ENCODE measurements around the gene CHTF8. TPM values are rescaled to one million over a fixed set of nuclear protein-coding genes. Genes with fewer than 3 reads are reported as not detected.

CHTF8 gene
- total RNA-seq, 1 donor from 2014 or later = 35.5 TPM

DNA sequence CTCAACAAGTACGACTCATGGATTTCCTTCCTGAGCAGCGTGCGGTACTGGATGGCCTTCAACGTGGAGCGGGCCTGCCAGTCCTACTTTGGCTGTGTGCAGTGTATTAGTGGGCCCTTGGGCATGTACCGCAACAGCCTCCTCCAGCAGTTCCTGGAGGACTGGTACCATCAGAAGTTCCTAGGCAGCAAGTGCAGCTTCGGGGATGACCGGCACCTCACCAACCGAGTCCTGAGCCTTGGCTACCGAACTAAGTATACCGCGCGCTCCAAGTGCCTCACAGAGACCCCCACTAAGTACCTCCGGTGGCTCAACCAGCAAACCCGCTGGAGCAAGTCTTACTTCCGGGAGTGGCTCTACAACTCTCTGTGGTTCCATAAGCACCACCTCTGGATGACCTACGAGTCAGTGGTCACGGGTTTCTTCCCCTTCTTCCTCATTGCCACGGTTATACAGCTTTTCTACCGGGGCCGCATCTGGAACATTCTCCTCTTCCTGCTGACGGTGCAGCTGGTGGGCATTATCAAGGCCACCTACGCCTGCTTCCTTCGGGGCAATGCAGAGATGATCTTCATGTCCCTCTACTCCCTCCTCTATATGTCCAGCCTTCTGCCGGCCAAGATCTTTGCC, 17.9 kb downstream of the CHTF8 start:
- DNase-seq (ENCODE audit: low read depth) = no peak

DNA sequence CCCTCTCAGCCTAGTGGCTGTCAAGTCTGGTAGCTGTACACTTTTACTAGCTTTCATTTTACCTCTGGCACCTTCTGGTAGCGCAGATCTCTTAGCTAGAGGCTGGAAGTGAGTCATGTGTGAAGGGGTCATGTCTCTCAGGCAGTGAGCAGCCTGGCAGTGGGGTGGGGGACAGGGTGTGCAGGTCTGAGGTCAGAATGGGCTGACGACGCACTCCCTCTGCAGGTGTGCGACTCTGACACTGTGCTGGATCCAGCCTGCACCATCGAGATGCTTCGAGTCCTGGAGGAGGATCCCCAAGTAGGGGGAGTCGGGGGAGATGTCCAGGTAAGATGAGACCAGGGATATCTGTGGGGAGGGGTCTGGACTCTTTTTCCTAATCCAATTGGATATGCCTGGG, 19.2 kb downstream of the CHTF8 start:
- DNase-seq (ENCODE audit: low read depth) = no peak

- peak; percentile 58 for DNase-seq (ENCODE audit: low read depth)
These were observed 19.9 kb downstream of the CHTF8 start for GRCh38 chr16:69112285-69113129.

- DNase-seq (ENCODE audit: low read depth) = no peak
These were observed 20.5 kb downstream of the CHTF8 start for GRCh38 chr16:69111876-69112230.

- no peak for DNase-seq (ENCODE audit: low read depth)
These were observed 21.0 kb downstream of the CHTF8 start for GRCh38 chr16:69111216-69111875.

DNA sequence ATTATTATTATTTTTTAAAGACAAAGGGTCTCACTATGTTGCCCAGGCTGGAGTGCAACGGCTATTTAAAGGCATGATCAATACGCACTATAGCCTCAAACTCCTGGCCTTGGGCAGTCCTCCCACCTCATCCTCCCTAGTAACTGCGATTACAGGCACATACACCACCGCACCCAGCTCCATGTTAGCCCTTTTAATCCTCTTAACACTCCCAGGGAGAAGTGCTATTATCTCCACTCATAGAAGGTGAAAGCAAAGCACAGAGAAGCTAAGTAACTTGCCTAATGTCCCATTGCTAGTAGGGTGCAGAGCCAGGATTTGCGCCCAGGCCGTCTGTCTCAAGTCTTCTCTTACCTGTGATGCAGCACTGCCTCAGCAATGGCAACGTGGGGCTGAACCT, 22.0 kb downstream of the CHTF8 start:
- no peak for DNase-seq (ENCODE audit: low read depth)

DNA sequence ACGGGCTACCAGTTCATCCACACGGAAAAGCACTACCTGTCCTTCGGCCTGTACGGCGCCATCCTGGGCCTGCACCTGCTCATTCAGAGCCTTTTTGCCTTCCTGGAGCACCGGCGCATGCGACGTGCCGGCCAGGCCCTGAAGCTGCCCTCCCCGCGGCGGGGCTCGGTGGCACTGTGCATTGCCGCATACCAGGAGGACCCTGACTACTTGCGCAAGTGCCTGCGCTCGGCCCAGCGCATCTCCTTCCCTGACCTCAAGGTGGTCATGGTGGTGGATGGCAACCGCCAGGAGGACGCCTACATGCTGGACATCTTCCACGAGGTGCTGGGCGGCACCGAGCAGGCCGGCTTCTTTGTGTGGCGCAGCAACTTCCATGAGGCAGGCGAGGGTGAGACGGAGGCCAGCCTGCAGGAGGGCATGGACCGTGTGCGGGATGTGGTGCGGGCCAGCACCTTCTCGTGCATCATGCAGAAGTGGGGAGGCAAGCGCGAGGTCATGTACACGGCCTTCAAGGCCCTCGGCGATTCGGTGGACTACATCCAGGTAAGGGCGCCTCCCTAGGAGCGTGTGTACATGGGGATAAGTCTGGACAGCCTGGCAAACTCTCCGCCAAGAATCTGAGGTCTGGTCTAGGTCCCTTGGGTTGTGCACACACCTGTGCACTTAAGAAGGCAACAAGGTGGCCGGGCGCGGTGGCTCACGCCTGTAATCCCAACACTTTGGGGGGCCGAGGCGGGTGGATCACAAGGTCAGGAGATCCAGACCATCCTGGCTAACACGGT, 22.7 kb downstream of the CHTF8 start:
- no peak for DNase-seq (ENCODE audit: low read depth)

DNA sequence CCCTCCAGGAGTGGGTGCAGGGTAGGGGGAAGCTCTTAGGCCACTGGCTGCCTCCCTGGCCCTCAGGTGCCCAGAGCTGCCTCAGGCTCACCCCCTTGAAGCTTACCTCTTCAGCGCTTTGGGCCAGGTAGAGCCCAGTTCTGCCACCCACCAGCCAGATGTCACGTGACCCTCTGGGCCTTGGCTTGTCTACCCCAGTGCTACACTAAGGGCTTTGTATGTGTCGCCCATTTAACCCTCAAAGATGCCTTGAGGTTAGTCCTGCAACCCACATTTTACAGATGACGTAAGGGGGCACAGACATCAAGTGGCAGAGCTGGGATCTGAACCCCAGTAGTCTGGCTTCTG, 23.5 kb downstream of the CHTF8 start:
- no peak for DNase-seq (ENCODE audit: low read depth)

DNA sequence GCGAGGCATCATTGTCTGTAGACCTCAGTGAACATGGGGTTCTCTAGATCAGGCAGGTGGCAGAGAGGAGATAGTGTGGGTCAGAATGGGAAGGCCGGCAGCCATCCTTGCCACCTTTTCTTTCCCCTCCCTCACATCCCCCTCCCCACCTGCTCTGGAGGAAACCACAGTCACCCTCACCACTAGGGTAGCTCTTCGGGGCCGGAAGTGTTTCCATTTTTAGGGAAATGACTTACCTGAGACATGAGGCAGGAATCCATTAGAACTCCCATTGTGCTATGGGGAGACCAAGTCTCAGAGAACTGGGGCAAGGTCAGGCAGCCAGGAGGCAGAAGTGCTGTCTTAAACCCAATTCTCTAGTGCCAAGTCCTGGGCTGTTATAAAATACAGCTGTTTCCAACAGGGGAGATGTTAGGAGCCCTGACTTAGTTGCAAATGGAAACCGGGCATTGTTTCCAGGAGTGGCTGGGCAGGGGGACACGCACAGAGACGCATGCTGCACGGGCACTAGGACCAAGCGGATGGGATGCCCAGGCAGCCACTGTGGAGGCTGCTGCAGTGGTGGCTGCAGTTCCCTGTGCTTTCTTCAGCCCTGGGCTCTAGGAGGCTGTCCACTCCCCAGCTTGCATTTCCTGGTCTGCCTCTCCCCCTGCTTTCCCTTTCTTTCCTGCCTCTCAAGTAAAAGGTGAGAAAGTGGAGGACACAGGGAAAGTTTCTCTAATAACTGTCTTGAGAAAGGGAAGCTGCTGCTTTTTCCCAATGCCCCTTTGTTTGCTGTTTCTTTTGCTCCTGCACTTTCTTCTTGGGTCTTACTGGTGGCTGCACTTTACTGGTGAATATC, 24.1 kb downstream of the CHTF8 start:
- DNase-seq (ENCODE audit: low read depth) = no peak

- DNase-seq (ENCODE audit: low read depth) = no peak
These were observed 24.9 kb downstream of the CHTF8 start for GRCh38 chr16:69107316-69107962.

DNA sequence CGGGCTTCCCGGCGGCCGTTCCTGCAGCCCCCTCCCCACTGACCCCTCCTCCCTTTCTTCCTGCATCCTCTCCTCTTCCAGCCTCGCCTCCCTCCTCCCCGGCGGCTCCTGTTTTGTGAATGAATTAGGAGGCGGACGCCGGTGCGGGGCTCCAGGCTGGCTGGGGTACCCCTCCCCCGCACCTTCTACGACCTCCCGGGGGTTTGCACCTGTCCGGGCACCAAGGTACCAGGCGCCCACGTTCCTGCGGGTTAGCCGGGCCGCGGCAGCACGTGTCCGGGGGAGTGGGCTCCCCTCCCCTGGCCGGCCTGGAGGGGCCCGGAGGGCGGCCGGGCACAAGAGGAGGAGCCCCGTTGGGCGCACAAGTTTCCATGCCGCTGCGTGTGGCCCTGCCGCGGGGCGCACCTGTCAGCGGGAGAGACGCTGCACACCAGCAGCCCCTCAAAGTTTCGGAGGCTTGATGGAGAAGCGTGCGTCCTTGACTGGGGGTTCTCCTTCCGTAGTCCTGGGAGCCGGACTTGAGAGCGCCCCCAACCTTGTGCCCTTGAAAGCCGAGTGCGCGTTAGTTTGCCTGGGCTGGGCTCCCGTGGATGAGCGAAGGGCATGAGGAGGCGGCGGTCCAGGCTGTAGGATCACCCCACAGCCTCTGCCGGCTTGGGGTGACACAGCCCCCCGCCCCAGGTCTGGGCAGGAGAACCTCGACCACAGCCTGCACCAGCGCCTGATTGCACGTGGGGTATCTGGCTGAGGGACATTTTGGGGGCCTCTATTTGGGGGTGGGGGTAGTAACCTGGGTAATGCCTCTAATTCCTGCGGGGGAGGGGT, 25.7 kb downstream of the CHTF8 start:
- DNase-seq (ENCODE audit: low read depth) = peak; percentile 21

- peak; percentile 69 for DNase-seq (ENCODE audit: low read depth)
These were observed 26.7 kb downstream of the CHTF8 start, which contains the start of gene HAS3 for GRCh38 chr16:69105501-69106361. Gene HAS3, plus strand, starts transcription at chr16:69105653. Its CDS starts 3,743 bp downstream, at chr16:69109396.

DNA sequence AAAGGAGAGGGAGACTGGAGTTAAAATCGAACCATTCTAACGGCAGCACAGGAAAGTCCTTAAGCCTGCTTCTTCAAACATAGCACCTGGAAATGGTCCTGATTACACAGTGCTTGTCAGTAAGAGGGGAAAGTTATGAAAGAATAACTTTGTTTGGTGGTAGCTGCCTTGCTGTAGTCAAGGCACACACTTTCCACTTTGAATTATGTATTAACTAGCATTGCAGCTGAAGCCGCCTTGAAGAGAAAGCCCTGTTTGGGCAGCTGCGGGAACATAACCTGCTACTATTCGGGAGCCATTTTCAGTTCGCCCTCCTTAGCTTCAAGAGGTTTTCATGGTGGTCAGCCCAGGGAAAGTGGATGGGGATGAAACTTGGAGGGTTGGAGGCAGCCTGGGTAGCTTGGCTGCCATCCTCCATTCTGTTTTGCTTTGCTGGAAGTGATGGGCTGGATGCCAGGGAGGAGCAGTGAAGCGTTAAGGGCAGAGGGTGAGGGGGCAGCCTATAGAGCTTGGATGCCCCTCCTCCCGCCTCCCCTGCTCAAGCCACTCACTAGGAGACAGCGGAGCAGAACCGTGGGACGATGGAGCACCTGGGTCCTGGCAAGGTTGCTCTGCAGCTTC, 32.2 kb downstream of the CHTF8 start:
- DNase-seq (ENCODE audit: low read depth) = no peak

GRCh38 chr16:69095193-69095592, 37.2 kb downstream of the CHTF8 start:
- no peak for DNase-seq (ENCODE audit: low read depth)

DNA sequence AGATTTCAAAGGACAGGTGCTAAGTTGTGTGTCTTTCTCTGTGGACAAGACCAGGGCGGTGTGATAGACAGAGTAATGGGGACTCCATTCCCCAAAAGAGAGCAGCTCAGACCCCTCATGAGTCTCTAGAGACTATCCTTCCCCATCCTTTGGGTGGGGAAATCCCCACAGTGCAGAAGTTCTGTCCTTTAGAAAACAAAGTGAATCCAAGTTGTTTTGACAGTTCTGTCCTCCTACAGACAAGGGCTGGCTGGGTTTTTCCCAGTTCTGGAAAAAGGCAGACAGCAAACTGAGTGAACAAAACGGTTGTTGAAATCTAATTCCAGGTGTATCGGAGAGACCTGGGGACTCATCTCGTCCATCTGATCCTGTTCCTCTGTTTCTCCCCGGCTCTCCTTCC, 37.9 kb downstream of the CHTF8 start:
- no peak for DNase-seq (ENCODE audit: low read depth)

DNA sequence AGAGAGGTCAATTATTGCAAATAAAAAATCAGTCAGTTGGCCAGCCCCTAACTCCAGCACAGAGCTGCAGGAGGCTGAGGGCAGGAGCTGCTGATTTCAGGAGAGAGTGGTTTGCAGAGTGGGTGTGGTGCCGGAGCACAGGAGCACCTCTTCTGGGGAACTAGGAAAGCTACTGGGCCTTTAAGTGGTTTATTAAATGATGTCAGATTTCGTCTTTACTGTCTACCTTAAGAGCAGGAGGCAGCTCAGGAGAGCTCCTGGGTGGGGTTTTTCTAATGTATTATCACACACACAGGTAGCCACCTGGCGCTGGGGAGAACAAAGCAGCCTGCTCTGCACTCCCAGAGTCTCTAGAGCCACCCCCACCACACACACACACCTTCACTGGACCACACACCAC, 38.4 kb downstream of the CHTF8 start:
- DNase-seq (ENCODE audit: low read depth) = no peak

DNA sequence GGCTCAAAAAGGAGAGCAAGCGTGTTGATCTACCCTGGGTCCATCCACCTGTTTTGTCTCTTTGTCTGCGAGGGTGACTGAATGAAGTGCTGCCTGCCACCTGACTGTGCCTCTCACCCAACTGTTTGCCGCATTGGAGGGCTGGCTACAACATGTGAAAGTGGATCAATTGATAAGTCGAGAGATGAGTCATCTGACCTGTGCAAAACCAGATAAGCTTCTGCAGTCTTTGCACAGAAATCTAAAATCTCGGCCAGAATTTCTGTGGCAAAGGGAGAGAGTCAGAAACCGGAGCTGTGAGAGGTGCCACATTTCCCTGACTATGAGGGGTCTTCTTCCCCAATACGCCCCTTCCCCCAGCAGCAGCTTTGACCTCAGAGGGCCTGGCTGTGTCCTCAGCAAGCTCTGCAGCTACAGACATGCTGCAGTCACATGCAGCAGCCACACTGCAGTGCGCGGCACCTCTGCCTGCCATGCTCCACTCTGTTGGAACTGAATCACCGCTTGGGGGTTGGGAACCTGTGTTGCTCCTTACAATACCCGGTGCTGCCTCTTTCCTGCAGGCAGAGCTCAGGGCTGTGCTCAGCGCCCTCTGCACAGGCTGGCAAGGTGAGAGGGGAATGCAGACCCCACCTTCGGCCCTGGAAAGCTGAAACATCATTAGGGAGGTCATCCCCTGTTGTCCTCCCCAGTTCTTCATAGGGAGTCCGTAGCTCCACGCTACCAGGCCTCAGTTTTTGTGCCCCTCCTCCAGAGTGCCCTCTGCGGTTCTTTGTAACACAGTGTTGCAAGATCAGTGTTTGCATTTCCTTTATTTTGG, 43.1 kb downstream of the CHTF8 start:
- DNase-seq (ENCODE audit: low read depth) = no peak
